ENCODE results near the gene HAS3.

The HAS3 gene

GRCh38 chr16:69073181-69073702 lies 32.2 kb upstream of the HAS3 start:
- Histone ChIP-seq H3K27me3 (ENCODE audit: control insufficient read depth, insufficient read depth, low read length) (no peaks in the 10 kb centered on the region), H3K4me1 (ENCODE audit: control insufficient read depth, insufficient read depth, low read length) (peaks cover 34% of the 10 kb centered on the region), H3K36me3 (ENCODE audit: control insufficient read depth, insufficient read depth, low read length) (no peaks in the 10 kb centered on the region), H3K9me3 (ENCODE audit: control insufficient read depth, insufficient read depth, low read length) (no peaks in the 10 kb centered on the region), H3K4me3 (ENCODE audit: low read depth, low read length) (no peak overlapping the region), H3K9ac (ENCODE audit: low read depth, low read length) (no peak overlapping the region)

GRCh38 chr16:69077251-69077650 lies 28.2 kb upstream of the HAS3 start:
- H3K36me3 ChIP-seq (ENCODE audit: control insufficient read depth, insufficient read depth, low read length) = no peaks in the 10 kb centered on the region
- no peak overlapping the region for H3K4me3 ChIP-seq (ENCODE audit: low read depth, low read length)
- H3K27me3 ChIP-seq (ENCODE audit: control insufficient read depth, insufficient read depth, low read length) = no peaks in the 10 kb centered on the region
- no peak overlapping the region for H3K9ac ChIP-seq (ENCODE audit: low read depth, low read length)
- peaks cover 32% of the 10 kb centered on the region for H3K4me1 ChIP-seq (ENCODE audit: control insufficient read depth, insufficient read depth, low read length)
- H3K9me3 ChIP-seq (ENCODE audit: control insufficient read depth, insufficient read depth, low read length) = no peaks in the 10 kb centered on the region

DNA sequence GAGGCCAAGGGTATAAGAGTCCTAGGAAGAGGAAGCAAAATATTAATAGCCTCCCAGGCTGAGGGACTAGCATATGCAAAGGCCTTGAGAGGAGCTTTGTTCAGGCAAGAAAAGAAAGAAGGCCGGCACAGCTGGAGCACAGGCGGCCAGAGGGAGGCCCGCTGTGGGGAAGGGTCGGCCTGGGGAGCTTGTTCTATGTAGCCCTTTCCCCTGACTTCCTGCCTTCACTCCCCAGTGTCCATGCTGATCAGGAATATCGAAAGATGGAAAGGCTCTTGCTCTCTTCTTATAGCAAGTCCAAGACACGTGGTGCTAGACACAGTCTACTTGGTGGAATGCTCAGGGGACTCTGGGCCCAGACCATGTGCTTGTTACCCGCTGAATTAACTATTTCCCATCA lies 27.4 kb upstream of the HAS3 start:
- H3K9me3 ChIP-seq (ENCODE audit: control insufficient read depth, insufficient read depth, low read length) = no peaks in the 10 kb centered on the region
- no peak overlapping the region for H3K9ac ChIP-seq (ENCODE audit: low read depth, low read length)
- H3K36me3 ChIP-seq (ENCODE audit: control insufficient read depth, insufficient read depth, low read length) = no peaks in the 10 kb centered on the region

DNA sequence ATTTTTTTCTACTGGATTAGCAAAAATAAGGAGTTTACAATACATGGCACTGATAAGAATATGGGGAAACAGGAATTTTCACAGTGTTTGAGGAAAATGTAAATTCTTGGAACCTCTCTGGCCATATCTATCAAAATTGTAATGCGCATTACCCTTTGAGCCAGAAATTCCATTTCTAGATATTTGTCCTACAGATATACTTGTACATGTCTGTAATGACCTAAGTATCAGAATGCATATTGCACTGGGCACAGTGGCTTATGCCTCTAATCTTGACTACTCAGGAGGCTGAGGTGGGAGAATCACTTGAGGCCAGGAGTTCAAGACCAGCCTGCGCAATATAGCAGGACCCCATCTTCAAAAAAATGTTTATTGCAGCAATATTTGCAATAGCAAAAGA lies 25.8 kb upstream of the HAS3 start:
- Histone ChIP-seq H3K27me3 (ENCODE audit: control insufficient read depth, insufficient read depth, low read length) (no peaks in the 10 kb centered on the region), H3K4me1 (ENCODE audit: control insufficient read depth, insufficient read depth, low read length) (peaks cover 16% of the 10 kb centered on the region), H3K9ac (ENCODE audit: low read depth, low read length) (no peak overlapping the region), H3K36me3 (ENCODE audit: control insufficient read depth, insufficient read depth, low read length) (no peaks in the 10 kb centered on the region), H3K9me3 (ENCODE audit: control insufficient read depth, insufficient read depth, low read length) (no peaks in the 10 kb centered on the region), H3K4me3 (ENCODE audit: low read depth, low read length) (no peak overlapping the region)

More for the DNA sequence above, 27.4 kb upstream of the HAS3 start:
- no peaks in the 10 kb centered on the region for H3K27me3 ChIP-seq (ENCODE audit: control insufficient read depth, insufficient read depth, low read length)
- no peak overlapping the region for H3K4me3 ChIP-seq (ENCODE audit: low read depth, low read length)
- H3K4me1 ChIP-seq (ENCODE audit: control insufficient read depth, insufficient read depth, low read length) = peaks cover 24% of the 10 kb centered on the region

GRCh38 chr16:69083306-69083941 lies 22.0 kb upstream of the HAS3 start:
- Histone ChIP-seq H3K36me3 (ENCODE audit: control insufficient read depth, insufficient read depth, low read length) (no peaks in the 10 kb centered on the region), H3K9ac (ENCODE audit: low read depth, low read length) (no peak overlapping the region), H3K4me1 (ENCODE audit: control insufficient read depth, insufficient read depth, low read length) (peaks cover 1% of the 10 kb centered on the region), H3K9me3 (ENCODE audit: control insufficient read depth, insufficient read depth, low read length) (no peaks in the 10 kb centered on the region), H3K4me3 (ENCODE audit: low read depth, low read length) (no peak overlapping the region), H3K27me3 (ENCODE audit: control insufficient read depth, insufficient read depth, low read length) (no peaks in the 10 kb centered on the region)

- no peaks in the 10 kb centered on the region for H3K9me3 ChIP-seq (ENCODE audit: control insufficient read depth, insufficient read depth, low read length)
- no peaks in the 10 kb centered on the region for H3K36me3 ChIP-seq (ENCODE audit: control insufficient read depth, insufficient read depth, low read length)
- no peaks in the 10 kb centered on the region for H3K27me3 ChIP-seq (ENCODE audit: control insufficient read depth, insufficient read depth, low read length)
- H3K9ac ChIP-seq (ENCODE audit: low read depth, low read length) = no peak overlapping the region
- peaks cover 3% of the 10 kb centered on the region for H3K4me1 ChIP-seq (ENCODE audit: control insufficient read depth, insufficient read depth, low read length)
- no peak overlapping the region for H3K4me3 ChIP-seq (ENCODE audit: low read depth, low read length)
Measured at GRCh38 chr16:69084289-69084688, 21.2 kb upstream of the HAS3 start.

DNA sequence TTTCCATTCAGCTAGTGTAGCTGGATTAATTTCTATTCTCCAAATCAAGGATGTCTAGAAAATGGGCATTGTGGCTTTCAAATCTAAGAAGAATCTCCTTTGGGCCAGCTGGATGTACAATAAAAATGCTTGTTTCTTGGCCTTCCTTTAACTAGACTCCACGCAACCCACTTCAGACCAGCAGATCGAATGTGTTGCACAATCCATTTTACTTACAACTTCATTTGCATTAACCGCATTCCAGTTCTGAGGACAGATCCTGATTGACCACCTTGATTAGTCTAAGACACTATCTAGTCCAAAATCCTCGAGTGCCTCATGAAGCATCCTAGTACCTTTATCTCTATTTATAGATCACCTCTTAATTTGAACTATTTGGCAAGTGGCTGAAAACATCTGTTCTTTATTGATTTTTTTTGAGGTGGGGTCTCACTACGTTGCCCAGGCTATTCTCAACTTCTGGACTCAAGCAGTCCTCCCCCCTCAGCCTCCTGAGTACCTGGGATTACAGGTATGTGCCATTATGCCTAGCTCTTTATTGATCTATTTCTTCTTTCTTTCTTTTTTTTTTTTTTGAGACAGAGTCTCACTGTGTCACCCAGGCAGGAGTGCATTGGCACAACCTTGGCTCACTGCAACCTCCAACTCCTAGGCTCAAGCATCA lies 20.3 kb upstream of the HAS3 start:
- peaks cover 9% of the 10 kb centered on the region for H3K4me1 ChIP-seq (ENCODE audit: control insufficient read depth, insufficient read depth, low read length)
- no peaks in the 10 kb centered on the region for H3K9me3 ChIP-seq (ENCODE audit: control insufficient read depth, insufficient read depth, low read length)
- no peaks in the 10 kb centered on the region for H3K36me3 ChIP-seq (ENCODE audit: control insufficient read depth, insufficient read depth, low read length)
- no peaks in the 10 kb centered on the region for H3K27me3 ChIP-seq (ENCODE audit: control insufficient read depth, insufficient read depth, low read length)
- no peak overlapping the region for H3K9ac ChIP-seq (ENCODE audit: low read depth, low read length)
- H3K4me3 ChIP-seq (ENCODE audit: low read depth, low read length) = no peak overlapping the region

- no peaks in the 10 kb centered on the region for H3K9me3 ChIP-seq (ENCODE audit: control insufficient read depth, insufficient read depth, low read length)
- H3K9ac ChIP-seq (ENCODE audit: low read depth, low read length) = no peak overlapping the region
- peaks cover 9% of the 10 kb centered on the region for H3K4me1 ChIP-seq (ENCODE audit: control insufficient read depth, insufficient read depth, low read length)
- H3K36me3 ChIP-seq (ENCODE audit: control insufficient read depth, insufficient read depth, low read length) = no peaks in the 10 kb centered on the region
- no peak overlapping the region for H3K4me3 ChIP-seq (ENCODE audit: low read depth, low read length)
- no peaks in the 10 kb centered on the region for H3K27me3 ChIP-seq (ENCODE audit: control insufficient read depth, insufficient read depth, low read length)
Measured at GRCh38 chr16:69087161-69087581, 18.3 kb upstream of the HAS3 start.

- no peaks in the 10 kb centered on the region for H3K9me3 ChIP-seq (ENCODE audit: control insufficient read depth, insufficient read depth, low read length)
- no peak overlapping the region for H3K4me3 ChIP-seq (ENCODE audit: low read depth, low read length)
- peaks cover 9% of the 10 kb centered on the region for H3K4me1 ChIP-seq (ENCODE audit: control insufficient read depth, insufficient read depth, low read length)
- no peak overlapping the region for H3K9ac ChIP-seq (ENCODE audit: low read depth, low read length)
- no peaks in the 10 kb centered on the region for H3K36me3 ChIP-seq (ENCODE audit: control insufficient read depth, insufficient read depth, low read length)
- H3K27me3 ChIP-seq (ENCODE audit: control insufficient read depth, insufficient read depth, low read length) = no peaks in the 10 kb centered on the region
Measured at GRCh38 chr16:69088684-69089083, 16.8 kb upstream of the HAS3 start.

DNA sequence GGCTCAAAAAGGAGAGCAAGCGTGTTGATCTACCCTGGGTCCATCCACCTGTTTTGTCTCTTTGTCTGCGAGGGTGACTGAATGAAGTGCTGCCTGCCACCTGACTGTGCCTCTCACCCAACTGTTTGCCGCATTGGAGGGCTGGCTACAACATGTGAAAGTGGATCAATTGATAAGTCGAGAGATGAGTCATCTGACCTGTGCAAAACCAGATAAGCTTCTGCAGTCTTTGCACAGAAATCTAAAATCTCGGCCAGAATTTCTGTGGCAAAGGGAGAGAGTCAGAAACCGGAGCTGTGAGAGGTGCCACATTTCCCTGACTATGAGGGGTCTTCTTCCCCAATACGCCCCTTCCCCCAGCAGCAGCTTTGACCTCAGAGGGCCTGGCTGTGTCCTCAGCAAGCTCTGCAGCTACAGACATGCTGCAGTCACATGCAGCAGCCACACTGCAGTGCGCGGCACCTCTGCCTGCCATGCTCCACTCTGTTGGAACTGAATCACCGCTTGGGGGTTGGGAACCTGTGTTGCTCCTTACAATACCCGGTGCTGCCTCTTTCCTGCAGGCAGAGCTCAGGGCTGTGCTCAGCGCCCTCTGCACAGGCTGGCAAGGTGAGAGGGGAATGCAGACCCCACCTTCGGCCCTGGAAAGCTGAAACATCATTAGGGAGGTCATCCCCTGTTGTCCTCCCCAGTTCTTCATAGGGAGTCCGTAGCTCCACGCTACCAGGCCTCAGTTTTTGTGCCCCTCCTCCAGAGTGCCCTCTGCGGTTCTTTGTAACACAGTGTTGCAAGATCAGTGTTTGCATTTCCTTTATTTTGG lies 16.2 kb upstream of the HAS3 start:
- Histone ChIP-seq H3K9ac (ENCODE audit: low read depth, low read length) (no peak overlapping the region), H3K36me3 (ENCODE audit: control insufficient read depth, insufficient read depth, low read length) (no peaks in the 10 kb centered on the region), H3K9me3 (ENCODE audit: control insufficient read depth, insufficient read depth, low read length) (no peaks in the 10 kb centered on the region), H3K4me3 (ENCODE audit: low read depth, low read length) (peak overlapping the region; percentile 6), H3K27me3 (ENCODE audit: control insufficient read depth, insufficient read depth, low read length) (no peaks in the 10 kb centered on the region), H3K4me1 (ENCODE audit: control insufficient read depth, insufficient read depth, low read length) (peaks cover 10% of the 10 kb centered on the region)

DNA sequence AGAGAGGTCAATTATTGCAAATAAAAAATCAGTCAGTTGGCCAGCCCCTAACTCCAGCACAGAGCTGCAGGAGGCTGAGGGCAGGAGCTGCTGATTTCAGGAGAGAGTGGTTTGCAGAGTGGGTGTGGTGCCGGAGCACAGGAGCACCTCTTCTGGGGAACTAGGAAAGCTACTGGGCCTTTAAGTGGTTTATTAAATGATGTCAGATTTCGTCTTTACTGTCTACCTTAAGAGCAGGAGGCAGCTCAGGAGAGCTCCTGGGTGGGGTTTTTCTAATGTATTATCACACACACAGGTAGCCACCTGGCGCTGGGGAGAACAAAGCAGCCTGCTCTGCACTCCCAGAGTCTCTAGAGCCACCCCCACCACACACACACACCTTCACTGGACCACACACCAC lies 11.5 kb upstream of the HAS3 start:
- Histone ChIP-seq H3K4me1 (ENCODE audit: control insufficient read depth, insufficient read depth, low read length) (peaks cover 14% of the 10 kb centered on the region), H3K27me3 (ENCODE audit: control insufficient read depth, insufficient read depth, low read length) (no peaks in the 10 kb centered on the region), H3K36me3 (ENCODE audit: control insufficient read depth, insufficient read depth, low read length) (no peaks in the 10 kb centered on the region), H3K9ac (ENCODE audit: low read depth, low read length) (no peak overlapping the region), H3K4me3 (ENCODE audit: low read depth, low read length) (no peak overlapping the region), H3K9me3 (ENCODE audit: control insufficient read depth, insufficient read depth, low read length) (no peaks in the 10 kb centered on the region)
